NCI-H1436 (cell line): ENCODE data around the gene SERPINI1.
"Not testable (repeated sequence)": the region's sequence is repeated elsewhere in the genome, so short reads cannot be mapped to it uniquely, and the experiment has no call there.

ENCODE experiments used
- DNase-seq: peaks from one replicate; lab custom pipeline; 2025; lab: John Stamatoyannopoulos, UW

Gene SERPINI1

DNA sequence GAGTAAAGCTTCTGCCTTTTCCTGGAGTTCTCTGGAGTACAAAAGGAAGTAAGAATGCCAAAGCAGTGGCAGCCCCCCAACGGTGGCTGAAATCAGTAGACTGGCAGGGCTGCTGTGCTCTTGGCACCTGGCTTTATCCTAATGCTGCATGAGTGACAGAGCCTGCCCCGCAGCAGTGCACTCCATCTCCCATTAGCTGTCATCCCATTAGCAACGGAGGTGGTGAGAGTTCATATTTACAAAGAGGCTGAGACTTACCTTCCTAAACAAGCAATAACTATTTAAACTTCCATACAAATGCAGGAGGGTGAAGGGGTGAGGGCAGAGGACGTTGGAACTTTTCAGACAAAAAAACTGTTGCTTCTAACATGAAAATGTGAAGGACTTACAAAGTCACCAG lies 51.9 kb downstream of the SERPINI1 start:
- no peak for DNase-seq

DNA sequence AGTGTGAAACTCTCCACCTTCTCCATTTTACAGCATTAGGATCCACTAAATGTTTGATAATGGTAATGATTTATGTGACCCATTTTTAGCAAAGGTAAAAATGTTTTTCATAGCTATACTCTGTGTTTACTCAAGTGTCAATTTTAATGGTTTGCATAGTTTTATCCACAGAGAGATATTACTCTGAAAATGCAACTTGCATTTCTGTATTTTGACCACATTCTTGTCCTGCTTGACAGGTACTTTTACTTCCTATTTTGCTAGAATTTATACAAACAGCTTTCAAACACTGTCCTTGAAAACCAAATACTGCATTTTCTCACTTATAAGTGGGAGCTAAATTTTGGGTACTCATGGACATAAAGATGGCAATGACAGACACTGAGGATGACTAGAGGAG lies 62.9 kb downstream of the SERPINI1 start:
- DNase-seq = no peak

DNA sequence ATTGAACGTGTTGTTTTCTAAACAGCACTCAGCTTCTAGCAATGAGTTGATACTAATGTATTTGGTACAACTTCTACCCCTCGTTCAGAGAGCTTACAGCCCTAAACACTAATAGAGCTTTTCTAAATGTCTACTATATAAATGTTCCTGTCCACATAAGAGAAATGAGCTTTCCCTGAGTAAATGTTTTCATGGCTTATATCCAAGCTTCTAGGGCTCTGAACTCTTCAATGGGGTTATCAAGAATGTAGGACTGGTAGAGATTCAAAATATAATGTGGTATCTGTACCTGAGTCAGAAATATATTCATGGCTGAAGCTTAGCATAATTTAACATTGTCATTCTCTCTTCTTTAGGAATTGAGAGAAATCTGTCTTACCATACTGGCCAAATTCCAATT lies 73.4 kb downstream of the SERPINI1 start:
- no peak for DNase-seq

- DNase-seq = no peak
Measured at GRCh38 chr3:167810236-167810635, 74.7 kb downstream of the SERPINI1 start.

DNA sequence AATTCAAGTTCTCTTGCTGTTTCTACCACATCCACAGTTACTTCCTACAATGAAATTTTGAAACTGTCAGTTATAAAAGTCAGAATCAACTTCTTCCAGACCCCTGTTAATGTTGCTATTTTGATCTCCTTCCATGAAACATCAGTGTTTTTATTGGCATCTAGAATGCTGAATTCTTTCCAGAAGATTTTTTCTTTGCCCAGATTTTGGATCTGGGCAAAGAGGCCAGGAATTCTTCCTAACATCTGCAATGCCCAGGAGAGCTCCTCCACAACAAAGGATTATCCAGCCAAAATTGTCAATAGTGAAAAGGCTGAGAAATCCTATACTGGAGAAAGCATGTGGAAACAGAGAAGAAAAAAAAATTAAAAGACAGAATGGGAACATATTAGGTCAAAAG lies 75.5 kb downstream of the SERPINI1 start:
- DNase-seq = no peak

GRCh38 chr3:167813169-167814123 lies 77.9 kb downstream of the SERPINI1 start:
- DNase-seq = no peak

DNA sequence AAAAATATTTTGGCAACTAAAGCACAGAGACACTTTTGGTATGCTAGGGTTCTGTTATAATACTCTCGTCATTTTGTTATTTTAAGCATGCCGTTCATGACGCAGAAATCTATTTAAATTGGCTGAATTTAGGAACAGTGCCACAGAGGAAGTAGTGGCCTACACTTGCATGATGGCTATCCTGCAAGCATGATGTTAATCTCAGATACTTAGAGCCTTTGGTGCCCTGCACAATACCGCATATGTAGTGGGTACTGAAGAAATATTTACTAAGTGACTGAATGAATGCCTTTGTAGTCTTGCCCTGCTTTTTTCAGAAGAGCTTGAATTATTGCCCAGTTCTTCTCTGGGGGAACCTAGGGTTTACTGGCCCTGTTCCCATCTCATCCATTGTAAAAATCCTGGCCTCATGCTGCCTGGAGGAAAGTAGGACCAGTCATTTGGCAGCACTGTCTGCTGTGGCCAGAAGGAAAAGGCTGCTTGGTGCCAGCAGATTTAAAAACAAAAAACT lies 79.0 kb downstream of the SERPINI1 start:
- DNase-seq = no peak

- DNase-seq = no peak
Measured at GRCh38 chr3:167816953-167817352, 81.4 kb downstream of the SERPINI1 start.

DNA sequence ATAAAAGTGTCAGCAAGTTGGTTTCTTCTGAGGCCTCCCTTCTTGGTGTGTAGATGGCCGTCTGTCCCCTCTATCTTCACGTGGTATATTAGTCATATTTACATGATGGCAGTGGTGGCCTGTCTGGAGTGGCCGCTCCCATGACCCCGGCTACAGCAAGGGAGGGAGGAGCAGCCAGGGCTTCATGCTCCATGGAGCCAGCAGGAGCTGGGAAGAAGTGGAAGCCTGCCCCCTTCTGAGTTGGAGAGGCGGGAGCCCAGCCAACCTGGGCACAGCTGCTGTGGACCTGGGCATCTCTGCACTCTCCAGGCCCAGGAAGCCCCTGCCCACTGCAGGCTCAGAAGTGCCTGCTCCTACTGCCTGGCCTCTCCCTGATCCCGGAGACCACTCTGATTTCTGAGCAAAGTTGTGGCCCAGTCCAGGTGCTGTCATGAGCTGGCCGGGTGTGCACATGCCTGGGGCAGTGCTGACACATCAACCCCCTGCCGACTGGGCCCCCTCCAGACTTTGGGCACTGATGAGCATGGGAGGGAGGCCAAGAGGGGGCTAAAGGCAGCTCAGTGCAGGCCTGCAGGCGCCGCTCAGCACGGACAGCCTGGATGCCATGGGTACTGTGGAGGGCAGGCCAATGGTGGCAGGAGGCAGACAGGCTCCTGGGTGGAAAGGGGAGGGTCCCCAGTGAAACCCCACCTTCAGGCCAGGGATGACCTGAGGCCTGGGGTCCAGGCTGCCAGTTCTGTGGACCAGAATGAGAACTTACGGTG lies 84.8 kb downstream of the SERPINI1 start:
- no peak for DNase-seq

GRCh38 chr3:167821248-167821805 lies 85.8 kb downstream of the SERPINI1 start:
- no peak for DNase-seq

- no peak for DNase-seq
Measured at GRCh38 chr3:167823738-167824137, 88.2 kb downstream of the SERPINI1 start.

GRCh38 chr3:167827588-167827987 lies 92.1 kb downstream of the SERPINI1 start:
- DNase-seq = not testable (repeated sequence)

DNA sequence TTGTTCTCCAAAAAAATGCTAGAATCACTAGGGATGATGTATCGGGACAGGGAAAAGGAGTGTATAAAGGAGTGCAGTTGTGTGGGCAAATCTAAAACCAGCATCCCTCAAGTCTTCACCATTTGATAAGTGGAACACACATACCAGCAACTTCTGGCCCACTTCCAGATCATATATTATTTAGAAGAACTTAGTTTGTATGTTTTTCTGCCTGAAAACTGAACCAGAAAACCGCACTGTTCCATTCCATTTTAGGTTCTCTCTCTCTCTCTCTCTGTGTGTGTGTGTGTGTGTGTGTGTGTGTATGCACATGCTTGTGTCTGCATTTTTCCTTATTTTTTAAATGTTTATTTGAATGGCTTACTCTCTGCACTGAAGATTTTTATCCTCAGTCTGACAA lies 93.5 kb downstream of the SERPINI1 start:
- no peak for DNase-seq

DNA sequence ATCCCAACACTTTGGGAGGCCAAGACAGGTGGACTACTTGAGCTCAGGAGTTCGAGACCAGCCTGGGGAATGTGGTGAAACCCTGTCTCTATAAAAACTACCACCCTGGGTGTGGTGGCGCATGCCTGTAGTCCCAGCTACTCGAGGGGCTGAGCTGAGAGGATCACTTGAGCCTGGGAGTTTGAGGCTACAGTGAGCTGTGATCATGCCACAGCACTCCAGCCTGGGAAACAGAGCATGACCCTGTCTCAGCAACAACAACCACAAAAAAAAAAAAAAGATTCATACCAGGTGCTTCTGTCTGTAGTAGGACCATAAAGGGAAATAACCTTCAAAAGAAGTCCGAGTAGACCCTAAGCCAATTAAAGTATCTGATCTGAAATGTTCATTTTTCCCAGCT lies 94.5 kb downstream of the SERPINI1 start:
- DNase-seq = no peak

DNA sequence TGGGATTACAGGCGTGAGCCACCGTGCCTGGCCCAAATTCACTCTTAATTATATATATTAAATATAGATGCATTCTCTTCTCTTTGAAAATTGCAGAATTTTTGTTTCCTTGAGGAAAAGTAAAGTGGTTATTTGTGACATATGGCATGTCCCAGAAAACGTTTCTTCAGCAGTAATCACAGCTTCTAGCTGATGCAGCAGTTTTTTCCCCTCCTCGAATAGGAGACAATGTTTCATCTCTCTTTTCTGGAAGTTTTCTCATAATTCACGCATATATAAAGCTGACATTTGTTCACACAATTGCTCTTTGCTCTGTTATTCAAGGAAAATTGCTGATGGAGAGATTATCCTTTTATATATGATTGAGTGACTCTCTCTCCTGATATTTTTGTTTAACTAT lies 99.8 kb downstream of the SERPINI1 start:
- DNase-seq = no peak

GRCh38 chr3:167835953-167836352 lies 100.4 kb downstream of the SERPINI1 start:
- DNase-seq = no peak

GRCh38 chr3:167837466-167837865 lies 101.9 kb downstream of the SERPINI1 start:
- DNase-seq = no peak

DNA sequence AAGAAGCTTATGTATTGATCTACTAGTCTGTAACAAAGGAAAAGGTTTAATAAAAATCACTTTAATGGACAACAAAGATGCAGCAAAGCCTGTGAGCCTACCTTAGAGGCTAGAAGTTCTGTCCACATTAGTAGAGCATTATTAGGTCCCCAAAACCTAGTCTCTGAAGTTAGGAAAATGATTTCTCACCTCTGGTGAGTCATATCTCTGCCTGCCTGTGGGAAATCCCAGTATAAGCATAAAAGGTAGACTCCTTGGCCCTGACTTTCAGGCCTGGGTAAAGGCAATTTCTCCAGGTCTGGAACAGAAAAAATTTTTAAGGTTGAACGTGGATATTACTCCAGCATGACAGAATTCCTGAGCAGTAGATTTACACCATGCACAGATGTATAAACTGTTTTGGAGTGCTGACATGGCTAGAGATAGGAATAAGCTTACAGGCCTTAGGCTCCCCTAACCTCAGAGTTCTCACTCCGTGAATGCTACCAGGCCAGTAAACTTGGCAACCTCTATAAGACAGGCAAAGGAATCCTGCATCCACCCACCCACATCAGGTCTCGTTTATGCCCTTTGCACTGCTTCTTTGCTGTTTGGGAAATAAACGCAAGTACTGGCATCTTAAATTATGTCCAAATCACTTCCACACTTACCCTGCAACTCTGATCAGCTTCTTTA lies 104.1 kb downstream of the SERPINI1 start:
- DNase-seq = no peak

- no peak for DNase-seq
Measured at GRCh38 chr3:167840247-167840646, 104.7 kb downstream of the SERPINI1 start.

DNA sequence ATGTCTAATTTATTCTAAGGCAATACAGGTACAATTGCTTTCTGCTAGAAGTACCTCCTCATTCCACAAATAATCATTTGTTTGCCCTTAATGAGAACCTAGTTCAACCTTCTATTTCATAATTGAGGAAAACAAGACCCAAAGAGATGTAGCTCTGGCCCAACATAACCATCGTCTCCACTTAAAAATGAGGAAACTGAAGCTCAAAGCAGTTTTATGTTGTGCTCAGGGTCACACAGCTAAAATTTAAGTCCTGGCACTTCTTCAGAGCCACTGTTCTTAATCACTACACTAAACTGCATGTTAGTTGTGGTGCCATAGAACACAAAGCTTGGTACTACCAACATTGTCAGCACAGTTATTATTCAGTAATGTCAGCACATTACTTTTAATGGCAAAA lies 108.0 kb downstream of the SERPINI1 start:
- no peak for DNase-seq

DNA sequence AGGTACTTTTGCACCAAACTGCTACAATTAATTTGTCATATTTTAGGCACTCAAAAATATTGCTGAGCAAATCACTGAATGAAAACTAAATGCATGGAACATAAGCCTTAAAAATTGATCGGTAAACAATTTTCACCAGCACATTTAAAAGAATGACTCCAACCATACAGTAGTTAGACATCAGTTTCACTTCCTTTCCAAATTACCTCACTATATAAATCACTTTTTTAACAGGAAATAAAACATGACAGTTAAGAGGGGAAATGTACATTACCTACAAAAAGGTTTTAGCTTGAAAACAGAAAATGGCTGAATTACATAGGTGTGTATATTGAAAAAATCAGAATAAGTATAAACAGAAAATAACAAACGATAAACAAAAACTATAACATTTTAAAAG lies 108.4 kb downstream of the SERPINI1 start:
- no peak for DNase-seq

GRCh38 chr3:167844528-167844927 lies 109.0 kb downstream of the SERPINI1 start:
- no peak for DNase-seq
